GM18507 (cell line): ENCODE data around the gene STAB2.

Experiments
- DNase-seq: peaks from one replicate; pipeline ENCODE4 v3.0.0; 2011; ENCODE audit warnings: low read depth; ENCODE audit not compliant: insufficient read length; ENCODE audit errors: extremely low spot score
- FAIRE-seq: peaks from 2 replicates; lab custom pipeline; 2011; peaks lifted over from hg19 to GRCh38; lab: Jason Lieb, UNC

Gene STAB2

DNA sequence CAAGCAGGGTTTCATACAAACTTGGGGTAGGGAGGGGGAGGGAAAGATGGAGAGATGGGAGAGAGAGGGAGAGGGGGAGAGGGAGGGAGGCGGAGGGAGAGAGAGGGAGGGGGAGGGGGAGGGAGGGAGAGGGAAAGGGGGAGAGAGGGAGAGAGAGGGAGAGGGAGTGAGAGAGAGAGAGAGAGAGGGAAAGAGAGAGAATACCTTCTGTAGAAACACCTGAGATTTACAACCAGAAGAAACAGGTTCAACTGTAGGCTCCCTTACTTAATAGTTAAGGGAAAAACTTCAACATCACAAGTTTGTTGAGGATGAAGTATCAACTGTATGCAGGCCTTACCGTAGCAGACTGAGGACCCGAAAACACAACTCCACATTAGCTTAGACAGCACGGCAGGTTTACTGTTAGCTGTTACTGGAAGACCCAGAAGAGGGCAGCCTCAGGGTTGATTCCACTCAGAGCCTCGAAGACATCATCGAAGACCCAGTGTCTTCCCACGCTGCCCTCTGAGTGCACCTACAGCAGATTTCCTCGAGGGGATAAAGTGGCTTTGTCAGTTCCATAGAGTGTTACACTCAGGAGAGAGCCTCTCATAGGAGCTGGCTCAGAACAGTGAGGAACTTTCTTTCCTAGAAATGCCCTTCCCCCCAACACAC, 181.5 kb downstream of the STAB2 start:
- no peak for FAIRE-seq

DNA sequence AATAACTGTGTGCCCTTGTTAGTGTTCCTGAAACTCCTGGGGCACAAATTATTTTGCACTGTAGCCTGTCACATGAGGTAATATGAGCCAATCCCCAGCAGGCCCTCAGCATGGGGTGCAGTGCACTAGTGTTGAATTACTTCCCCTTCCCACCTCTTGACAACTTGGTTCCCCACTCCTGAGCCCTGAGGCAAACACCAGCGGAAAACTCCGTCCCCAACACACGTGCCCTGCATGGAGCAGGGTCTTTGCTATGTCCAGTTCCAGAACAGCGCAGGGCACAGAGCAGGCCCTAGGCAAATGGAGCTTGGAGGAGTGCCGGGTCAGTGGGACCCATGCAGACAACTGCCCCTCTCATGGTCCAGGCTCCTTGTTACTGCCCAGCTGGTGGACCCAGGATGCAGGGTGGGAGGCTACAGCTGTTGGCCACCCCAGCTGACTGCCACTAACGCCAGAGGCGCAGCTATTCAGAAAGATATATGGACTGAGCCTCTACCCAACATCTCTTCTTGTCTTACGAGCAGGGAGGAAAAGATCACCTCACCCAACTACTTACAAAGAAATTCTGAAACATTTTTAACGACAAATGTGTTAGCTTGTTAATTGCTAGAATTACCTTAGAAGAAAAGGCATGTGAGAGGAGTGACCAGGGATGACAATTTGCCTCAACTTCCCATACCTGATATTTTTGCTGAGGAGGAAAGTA, 182.3 kb downstream of the STAB2 start:
- FAIRE-seq (no peak), DNase-seq (no peak)

More for the DNA sequence above, 181.5 kb downstream of the STAB2 start:
- no peak for DNase-seq

DNA sequence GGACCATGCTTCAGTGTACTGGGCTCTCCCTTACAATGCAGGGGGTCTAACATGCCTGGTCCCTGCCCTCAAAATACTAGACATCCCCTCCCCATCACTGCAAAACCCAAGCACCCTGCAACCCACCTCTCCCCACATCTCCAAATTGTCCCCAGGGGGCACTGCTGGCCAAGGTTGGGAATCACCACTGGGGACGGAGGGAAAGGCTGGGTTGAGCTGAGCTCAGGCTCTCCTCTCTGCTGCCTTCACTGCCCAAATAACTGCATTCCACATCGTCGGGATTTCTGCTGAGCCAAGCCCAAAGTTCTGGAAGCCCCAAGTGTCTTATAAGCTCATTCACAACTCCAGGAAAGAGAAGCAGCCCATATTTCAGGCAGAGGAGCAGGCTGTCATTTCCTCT, 184.4 kb downstream of the STAB2 start:
- DNase-seq, result no peak
- FAIRE-seq, result no peak

DNA sequence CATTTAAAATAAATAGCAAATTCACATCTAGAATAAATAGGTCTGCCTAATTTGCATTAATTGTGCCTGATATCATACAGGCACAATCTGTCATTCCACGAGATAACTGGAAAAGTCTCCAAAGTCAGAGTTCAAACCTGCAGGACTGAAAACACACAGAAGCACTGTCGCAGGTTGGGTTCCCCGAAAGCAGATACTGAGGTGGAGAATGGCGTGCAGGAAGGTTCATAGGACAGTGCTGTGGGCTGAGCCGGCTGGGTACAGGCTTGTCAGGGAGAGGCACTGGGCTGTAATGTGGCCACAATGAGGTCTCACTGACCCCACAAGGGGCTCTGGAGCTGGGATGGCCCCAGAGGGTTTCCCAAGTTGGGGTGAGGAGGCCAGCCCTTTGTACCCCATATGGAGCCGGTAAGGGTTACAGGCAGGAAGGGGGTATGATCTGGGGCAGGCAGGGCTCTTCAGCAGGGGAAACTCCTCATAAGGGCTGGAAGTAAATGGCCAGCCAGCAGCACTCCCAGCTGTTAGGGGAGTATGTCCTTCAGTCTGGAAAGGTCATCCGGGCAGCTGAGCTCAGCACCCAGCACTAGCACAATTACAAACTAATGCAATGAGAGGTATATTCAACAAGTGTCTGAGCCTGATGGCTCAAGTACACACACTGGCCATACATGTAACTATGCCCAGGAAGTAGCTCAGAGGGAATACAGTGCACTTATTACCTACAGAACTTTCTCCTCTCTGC, 185.5 kb downstream of the STAB2 start:
- DNase-seq (no peak), FAIRE-seq (no peak)

DNA sequence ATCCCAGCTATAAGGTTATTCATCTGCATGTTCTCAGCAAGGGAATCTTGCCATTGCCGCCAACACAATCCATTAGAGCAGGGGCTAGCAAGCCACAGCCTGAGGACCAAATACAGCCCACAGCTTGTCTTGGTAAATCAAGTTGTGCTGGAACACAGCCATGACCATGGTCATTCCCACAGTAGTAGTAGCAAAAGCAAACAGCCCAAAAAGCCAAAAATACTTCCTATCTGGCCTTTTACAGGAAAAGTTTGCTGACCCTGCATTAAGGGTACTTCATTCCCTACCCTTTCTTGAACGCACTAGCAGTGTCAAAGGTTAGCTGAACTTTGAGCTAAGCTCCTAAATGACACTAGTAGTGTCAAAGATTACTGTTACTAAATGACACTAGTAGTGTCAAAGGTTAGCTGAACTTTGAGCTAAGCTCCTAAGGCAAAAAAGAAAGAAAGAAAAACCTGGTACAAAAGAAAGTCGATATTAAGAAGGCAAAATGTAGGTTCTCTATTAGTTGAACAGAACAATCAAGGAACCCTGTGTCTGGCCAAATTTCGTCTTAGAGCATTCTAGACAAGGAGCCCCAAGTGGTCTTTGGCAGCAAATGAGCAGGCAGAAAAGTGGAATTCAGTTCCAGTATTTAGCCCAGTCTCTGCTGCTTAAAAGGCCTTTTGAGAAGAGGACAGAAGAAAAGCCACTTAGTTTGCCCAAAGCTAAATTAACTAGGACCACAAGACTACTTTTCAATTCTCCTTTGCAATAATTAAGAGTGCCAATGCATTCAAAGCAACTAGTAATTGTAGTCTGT, 186.2 kb downstream of the STAB2 start:
- no peak for DNase-seq
- FAIRE-seq, result no peak

DNA sequence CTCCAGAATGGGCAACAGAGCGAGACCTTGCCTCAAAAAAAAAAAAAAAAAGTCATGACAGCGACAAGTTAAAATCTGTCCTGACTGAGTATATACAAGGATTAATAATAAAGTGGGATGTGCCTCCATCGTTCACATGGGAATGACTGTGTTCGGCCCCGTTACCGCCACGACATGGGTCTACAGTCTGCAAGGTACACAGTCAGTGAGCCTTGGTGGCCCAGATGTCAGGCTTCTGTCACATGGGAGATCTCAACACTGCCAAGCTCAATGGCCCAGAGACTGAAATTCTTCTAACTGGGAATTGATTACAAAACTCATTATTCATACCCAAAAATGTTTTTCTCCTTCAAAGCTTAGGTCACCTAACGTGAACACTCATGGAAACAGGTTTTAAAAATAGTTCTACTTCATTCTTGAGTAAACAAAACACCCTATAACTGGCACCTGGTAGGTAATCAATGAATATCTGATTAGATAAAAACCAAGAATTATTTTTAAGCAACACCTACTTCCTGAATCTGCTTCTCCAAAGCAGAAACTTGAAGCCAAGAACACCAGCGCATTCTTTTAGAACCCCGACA, 188.0 kb downstream of the STAB2 start:
- DNase-seq (no peak), FAIRE-seq (no peak)

DNA sequence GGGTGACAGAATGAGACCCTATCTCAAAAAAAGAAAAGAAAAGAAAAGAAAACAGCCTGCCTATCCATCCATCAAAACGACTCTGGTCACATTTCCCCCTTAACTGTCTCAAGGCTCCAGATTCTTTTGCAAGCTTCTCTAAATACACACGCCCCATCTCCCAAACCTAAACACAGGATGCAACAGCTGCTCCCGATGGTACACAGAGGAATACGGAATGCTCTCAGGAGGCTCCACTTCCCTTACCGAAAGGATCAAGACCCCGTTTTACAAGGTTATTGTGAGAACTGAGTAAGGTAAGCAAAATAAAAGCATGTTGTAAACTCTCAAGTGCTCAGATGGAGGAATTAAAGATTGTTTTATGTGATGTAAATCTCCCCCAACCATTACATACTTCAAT, 191.7 kb downstream of the STAB2 start:
- DNase-seq, result no peak
- FAIRE-seq, result no peak

DNA sequence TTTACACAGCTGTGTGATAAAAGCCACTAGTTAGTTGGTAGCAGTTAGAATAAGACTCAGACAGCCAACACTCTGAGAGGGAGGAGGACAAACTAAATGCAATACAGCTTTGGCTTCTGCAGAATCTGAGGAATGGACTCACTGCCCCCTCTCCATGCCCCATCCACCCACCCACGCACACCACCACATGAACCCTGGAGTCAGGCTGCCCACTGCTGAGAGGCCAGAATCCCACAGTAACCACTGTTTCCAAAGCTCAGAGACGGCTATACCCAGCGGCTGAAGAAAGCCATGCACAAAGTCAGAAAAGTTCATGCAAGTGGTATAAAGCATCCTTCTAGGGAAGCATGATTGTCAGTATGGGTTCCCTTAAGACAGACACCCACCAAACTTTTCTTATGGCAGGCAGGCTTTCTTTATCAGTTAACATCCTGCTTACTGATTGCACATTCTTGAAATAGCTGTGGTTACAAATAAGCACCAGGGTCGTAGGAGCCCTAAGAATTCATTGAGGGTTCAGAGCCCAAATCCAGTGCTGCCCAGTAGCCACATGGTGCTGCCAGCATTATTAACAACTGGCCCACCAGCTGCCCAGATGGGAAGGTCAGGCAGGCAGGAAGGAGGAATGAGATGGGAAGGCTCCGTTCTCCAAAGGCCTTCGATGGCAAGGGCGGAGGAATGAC, 192.5 kb downstream of the STAB2 start:
- DNase-seq (no peak), FAIRE-seq (no peak)

DNA sequence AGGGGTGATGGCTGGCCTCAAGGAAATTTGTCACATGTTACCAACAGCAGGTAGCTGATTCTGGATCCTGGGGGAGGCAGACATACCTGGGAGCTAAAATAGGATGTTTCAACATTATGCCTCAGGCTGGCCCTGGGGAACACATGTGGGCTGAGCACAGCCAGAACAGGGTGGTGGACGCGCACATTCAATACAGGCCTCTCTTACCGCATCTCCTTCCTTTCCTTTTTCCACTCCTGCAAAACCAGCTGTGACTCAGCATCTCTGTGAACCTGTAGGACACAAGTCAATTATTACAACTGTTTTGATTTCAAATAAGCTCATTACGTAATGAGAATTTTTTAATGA, 193.0 kb downstream of the STAB2 start:
- DNase-seq, result no peak

DNA sequence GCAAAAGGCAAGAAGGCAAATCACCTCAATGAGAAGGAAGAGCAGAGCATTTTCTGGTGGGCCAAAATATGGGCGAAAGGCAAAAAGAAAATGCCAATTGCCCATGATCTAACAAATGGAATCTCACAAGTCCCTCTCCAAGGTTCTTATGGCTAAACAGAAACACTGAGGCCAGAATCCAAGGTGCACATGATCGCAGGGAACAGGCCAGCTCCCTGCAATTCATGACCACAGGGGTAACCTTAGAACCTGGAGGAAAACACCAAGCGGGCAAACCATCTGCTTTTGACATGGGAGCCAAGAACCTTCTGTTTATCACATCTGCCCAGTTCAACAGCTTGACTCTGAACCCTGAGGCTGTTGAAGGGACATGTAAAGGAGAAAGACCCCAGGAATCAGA, 193.9 kb downstream of the STAB2 start:
- FAIRE-seq (no peak), DNase-seq (no peak)

More for the DNA sequence above, 193.0 kb downstream of the STAB2 start:
- FAIRE-seq, result no peak

DNA sequence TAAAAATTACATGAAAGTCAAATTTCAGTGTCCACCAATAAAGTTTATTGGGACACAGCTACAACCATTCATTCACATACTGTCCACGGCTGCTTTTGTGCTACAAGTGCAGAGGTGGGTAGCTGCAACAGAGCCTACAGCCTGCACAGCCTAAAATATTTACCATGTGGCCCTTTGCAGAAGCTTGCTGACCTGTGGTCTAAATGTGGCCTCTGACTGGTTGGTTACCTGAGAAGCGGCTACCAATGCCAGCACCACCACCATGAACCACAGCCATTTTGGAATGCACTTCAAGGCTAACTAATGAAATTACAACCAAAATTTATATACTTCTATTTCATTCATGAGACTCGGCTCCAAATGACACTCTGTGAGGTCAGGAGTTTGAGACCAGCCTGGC, 195.3 kb downstream of the STAB2 start:
- DNase-seq (no peak), FAIRE-seq (no peak)

DNA sequence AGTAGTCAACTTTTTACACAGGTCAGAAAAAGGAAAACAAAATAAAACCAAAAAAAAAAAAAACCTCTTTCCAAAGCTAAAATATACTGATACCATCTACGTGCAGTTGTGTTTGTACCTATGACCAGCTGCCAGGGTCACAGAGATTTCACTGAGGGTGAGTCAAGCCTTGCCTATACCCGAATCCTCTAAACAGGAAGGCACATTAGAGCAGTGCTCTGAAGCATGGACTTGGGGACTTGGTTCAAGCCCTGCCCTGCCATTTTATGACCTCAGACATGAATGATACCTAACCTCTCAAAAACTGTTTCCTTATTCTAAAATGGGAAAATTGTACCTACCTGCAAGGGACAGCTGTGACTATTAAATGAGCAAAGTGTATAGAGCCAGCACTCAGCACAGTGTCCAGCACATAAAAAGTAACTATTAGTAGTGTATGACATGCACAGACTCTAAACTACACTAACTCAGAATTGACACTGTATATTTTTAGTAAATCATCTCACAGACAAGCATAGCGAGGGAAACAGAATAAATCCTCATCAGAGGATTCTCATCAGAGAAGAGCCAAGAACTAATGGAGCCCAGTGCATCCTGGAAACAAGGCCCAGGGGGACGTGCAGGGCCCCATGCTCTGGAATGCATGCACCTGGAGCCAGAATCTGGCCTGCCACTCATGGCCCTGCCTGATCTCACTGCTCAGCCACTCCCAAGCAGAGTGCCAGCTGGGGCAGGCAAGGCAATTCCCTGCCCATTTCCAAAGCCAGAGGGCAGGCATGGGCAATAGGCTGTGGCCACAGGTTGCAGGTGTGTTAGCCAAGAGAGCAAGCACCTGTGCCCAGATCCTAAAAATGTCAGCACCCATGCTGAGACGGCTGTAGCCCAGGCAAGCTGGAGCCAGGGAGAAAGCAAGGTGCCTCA, 196.9 kb downstream of the STAB2 start:
- DNase-seq, result no peak
- no peak for FAIRE-seq

DNA sequence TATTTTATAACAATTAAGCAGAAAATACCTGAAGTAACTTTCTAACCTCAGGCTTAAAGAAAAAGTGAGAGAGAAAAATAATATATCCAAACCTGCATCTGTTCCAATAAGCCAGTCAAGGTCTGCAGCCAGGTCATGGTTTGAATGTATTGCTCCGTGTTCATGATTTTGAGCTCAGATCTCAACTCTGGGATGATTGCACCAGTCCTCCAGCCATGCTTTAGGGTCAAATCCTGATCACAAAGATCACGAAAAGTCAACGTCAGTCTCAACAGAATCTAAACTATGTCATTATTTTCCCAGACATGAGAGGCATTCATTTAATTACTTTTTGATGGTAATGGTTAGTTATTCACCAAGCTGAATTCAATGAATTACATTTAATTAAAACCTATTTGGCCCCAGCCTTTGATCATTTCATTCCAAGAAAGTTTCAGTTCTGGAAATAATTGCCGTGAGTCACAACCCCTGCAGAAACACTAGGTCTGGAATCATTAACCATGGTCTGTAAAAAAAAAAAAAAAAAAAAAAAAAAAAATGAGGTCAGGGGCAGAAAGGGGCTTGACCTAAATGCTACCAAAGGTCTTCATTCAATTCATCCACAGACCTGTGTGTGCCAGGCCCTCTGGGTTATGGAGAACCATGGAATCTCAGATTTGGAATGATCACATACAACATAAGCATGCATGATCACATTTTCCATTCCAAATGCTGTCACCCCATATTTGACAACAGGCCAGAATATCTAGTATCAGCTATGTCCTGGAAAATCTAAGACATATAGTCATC, 198.4 kb downstream of the STAB2 start:
- DNase-seq, result no peak
- no peak for FAIRE-seq

DNA sequence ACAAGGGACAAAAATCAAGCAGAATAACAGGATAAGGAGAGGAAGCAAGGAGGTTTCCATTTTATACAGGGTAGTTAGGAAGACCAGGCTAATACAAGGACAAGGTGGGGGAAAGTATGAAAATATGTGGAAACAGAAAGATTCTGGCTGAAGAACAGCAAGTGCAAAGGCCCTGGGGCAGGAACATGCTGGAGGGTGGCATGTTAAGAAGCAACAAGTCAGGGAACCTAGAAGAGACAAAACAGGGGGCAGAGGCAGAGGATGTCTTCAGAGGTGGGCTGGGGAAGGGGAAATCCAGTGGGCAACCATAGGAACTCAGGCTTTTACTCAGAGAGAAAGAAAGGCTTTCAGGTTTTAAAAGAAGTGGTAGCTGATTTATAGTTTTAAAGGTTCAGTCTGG, 199.1 kb downstream of the STAB2 start:
- DNase-seq, result no peak
- FAIRE-seq, result no peak

DNA sequence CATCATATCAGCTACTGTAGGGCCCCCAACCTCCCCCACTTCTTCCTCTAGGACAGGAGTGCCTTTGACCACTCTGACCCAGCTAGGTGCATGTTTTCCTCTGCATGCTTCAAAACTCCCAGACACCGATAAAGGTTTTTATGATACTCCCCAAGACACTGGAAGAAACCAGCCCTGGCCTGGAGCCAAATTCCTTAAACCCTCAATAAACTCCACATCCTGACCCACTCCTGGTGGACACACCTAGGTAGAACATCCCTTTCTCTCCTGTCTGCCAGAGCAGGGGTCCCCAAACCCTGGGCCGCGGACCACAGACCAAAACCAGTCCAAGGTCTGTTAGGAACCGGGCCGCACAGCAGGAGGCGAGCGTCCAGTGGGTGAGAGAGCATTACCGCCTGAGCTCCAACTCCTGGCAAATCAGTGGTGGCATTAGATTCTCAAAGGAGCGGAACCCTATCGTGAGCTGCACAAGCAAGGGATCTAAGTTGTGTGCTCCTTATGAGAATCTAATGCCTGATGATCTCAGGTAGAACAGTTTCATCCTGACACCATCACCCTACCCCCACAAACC, 204.4 kb downstream of the STAB2 start:
- DNase-seq (no peak), FAIRE-seq (no peak)

DNA sequence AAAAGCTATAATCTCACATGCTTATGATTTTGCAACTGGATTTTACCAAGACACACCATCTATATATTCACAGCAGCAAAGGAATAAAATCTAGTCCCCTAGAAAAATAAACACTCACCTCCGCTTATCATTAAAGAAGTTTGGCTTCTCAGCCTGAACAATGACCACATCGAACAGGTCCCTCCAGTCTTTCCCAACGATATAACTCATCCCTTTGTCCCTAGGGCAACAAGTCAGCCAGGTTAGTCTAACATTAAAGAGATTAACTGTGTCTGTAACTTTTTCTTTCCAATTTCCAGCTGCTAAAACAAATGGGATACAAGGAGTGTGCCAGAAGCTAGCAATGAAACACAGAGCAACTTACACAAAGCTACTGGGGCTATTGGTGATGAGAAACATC, 206.0 kb downstream of the STAB2 start:
- no peak for DNase-seq
- no peak for FAIRE-seq

DNA sequence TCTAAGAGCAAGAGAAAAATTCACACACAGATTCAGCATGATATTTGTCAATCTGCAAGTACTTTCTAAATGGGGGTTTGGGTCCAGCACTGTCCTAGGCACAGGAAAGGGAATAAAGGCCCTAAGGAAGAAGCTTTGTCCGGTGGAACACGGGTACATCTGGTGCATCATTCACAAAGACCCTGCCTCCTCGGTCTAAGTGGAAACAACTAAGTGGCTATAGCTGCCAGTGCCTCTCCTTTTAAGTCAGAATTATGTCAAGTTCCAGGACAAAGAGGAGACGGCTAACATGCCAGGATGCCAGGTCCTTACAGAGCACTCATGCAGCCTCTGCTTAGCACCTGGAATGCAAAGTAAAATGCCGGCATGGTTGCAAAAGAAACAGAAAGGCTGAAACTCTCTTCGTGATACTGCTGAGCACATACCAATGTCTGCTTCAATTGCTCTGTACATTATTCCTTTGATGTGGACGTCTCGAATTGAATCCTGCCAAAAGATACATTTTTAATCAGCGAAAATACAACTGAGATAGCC, 206.5 kb downstream of the STAB2 start:
- no peak for FAIRE-seq

More for the DNA sequence above, 206.5 kb downstream of the STAB2 start:
- DNase-seq, result no peak
